ENCODE results near the gene CD209.

GRCh38 chr19:7773841-7774240 is 26.5 kb upstream of the CD209 start:
- no peak for TF ChIP-seq POLR2A (IDR thresholded peaks at IDR 0.05)
- TF ChIP-seq, protein P1, sequence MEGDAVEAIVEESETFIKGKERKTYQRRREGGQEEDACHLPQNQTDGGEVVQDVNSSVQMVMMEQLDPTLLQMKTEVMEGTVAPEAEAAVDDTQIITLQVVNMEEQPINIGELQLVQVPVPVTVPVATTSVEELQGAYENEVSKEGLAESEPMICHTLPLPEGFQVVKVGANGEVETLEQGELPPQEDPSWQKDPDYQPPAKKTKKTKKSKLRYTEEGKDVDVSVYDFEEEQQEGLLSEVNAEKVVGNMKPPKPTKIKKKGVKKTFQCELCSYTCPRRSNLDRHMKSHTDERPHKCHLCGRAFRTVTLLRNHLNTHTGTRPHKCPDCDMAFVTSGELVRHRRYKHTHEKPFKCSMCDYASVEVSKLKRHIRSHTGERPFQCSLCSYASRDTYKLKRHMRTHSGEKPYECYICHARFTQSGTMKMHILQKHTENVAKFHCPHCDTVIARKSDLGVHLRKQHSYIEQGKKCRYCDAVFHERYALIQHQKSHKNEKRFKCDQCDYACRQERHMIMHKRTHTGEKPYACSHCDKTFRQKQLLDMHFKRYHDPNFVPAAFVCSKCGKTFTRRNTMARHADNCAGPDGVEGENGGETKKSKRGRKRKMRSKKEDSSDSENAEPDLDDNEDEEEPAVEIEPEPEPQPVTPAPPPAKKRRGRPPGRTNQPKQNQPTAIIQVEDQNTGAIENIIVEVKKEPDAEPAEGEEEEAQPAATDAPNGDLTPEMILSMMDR (IDR thresholded peaks at IDR 0.05), result no peak

All from uterus (tissue), 2 donors.